HG03175 (cell line): ENCODE results near the gene DEF6.

ENCODE experiments used
- ATAC-seq: cut with Tn5 transposase; IDR thresholded peaks from one replicate; pipeline ENCODE4 v1.9.1; 2021; ENCODE audit warnings: mild to moderate bottlenecking, moderate library complexity; ENCODE audit not compliant: unreplicated experiment

DEF6 gene

DNA sequence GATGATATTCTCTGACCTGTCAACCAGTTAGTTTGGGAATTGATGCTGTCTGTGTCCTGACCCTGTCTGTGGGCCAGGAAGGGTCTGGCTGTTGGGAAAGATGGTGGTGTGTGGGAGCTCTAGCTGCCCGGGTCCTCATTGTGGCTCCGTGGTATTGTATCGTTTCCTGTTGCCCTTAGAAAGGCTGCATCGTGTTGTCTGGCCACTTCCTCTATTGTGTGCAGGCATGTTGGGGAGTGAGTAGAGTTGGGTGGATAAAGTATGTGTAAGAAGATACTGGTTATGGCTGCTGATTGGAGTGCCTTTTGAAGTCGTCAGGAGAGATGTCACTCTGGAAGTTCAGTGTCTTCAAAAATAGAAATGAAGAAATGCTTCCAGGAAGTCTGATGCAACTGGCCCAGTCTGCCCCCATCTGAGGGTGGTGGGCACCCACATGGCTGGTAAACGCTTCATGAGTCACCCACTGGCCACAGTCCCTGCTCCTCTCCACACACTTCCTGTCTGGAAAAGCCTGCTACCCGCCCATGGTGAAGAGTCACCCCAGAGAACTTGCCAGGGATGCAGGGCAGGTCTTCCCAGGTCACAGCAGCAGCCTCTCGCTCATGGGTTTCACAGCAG is 72.6 kb downstream of the DEF6 start:
- ATAC-seq: peak; percentile 82

- ATAC-seq: no peak
Measured at GRCh38 chr6:35370785-35371493, 73.3 kb downstream of the DEF6 start.
